ENCODE measurements around the gene SLC25A47. TPM values are rescaled to one million over a fixed set of nuclear protein-coding genes. Genes with fewer than 3 reads are reported as not detected.

The SLC25A47 gene
- total and polyA plus RNA-seq, 2 donors (not counting 3 experiments of a cell fraction or from before 2014, with no cell fraction given): not detected

- dilution Hi-C loops (cut with MboI; ENCODE audit: extremely low pct_ligation_motif_present, low sequenced_read_pairs): no loop called here
- no peaks in the 10 kb centered on the region for H3K4me1 ChIP-seq (ENCODE audit: control insufficient read depth, extremely low read depth, insufficient read depth, low read length)
- FAIRE-seq (no peak), DNase-seq (ENCODE audit: low read depth, low spot score) (no peak)
- no peak overlapping the region for H3K27ac ChIP-seq (ENCODE audit: insufficient read depth, low read depth, low read length)
- no peaks in the 10 kb centered on the region for H3K79me2 ChIP-seq (ENCODE audit: control insufficient read depth, insufficient read depth, low read length)
- H3K9ac ChIP-seq (replicated peaks; ENCODE audit: extremely low read depth, insufficient read depth, low read length): no peak overlapping the region
- no peaks in the 10 kb centered on the region for H4K20me1 ChIP-seq (replicated peaks; ENCODE audit: control insufficient read depth, extremely low read depth, insufficient read depth, low read length)
- intact Hi-C loops (cut with micrococcal nuclease): no loop called here
- H3K9me3 ChIP-seq (replicated peaks; ENCODE audit: control insufficient read depth, insufficient read depth, low read length): no peaks in the 10 kb centered on the region
- no peak overlapping the region for H3K4me3 ChIP-seq (replicated peaks in 1 of 3; ENCODE audit: insufficient read depth in 1 of 3, low read depth in 1 of 3, low read length in 3 of 3)
- no peak overlapping the region for H3K4me2 ChIP-seq (ENCODE audit: insufficient read depth, low read length)
- no peaks in the 10 kb centered on the region for H3K9me1 ChIP-seq (replicated peaks; ENCODE audit: control insufficient read depth, extremely low read depth, insufficient read depth, low read length)
- POLR2A ChIA-PET: no interaction called here
- CTCF ChIA-PET: interaction anchor here (1.4 kb wide), 1 partner anchor 43 kb away, joined by 4 read pairs; no protein-coding TSS in a partner anchor
- H3K36me3 ChIP-seq (ENCODE audit: control insufficient read depth in 2 of 2, extremely low read depth in 1 of 2, insufficient read depth in 2 of 2, low read length in 2 of 2): peaks cover 25 to 47% of the 10 kb centered on the region in 2 experiments
- H2AFZ ChIP-seq (ENCODE audit: low read depth, low read length): no peak overlapping the region
- TF ChIP-seq POLR2AphosphoS5 (IDR thresholded peaks at IDR 0.05; ENCODE audit: insufficient read depth, low read depth, low read length) (no peak), JUN (IDR thresholded peaks at IDR 0.05; ENCODE audit: borderline replicate concordance, insufficient read depth, insufficient read length, low read depth) (no peak), GATA2 (IDR thresholded peaks at IDR 0.05; ENCODE audit: insufficient read depth, insufficient read length, low read depth, low read length) (no peak), FOS (IDR thresholded peaks at IDR 0.05; ENCODE audit: borderline replicate concordance, insufficient read depth, low read length) (no peak), MAX (IDR thresholded peaks at IDR 0.05; ENCODE audit: insufficient read depth, insufficient read length) (no peak)
- no peaks in the 10 kb centered on the region for H3K27me3 ChIP-seq (ENCODE audit: control insufficient read depth in 2 of 2, insufficient read depth in 2 of 2, low read length in 2 of 2)
- BruUV-seq (replicated peaks): no TSS peak
Measured at GRCh38 chr14:100334904-100335303, 11.8 kb downstream of the SLC25A47 start.

GRCh38 chr14:100336618-100337530, 13.7 kb downstream of the SLC25A47 start:
- no peak for TF ChIP-seq POLR2AphosphoS5 (IDR thresholded peaks at IDR 0.05; ENCODE audit: insufficient read depth, low read depth, low read length)
- TF ChIP-seq CTCF (IDR thresholded peaks at IDR 0.05; ENCODE audit: extremely low read depth in 1 of 2, insufficient read depth in 1 of 2, low read depth in 1 of 2, low read length in 2 of 2): no peak
- no peak for TF ChIP-seq FOS (IDR thresholded peaks at IDR 0.05; ENCODE audit: borderline replicate concordance, insufficient read depth, low read length)
- no peak for TF ChIP-seq JUN (IDR thresholded peaks at IDR 0.05; ENCODE audit: borderline replicate concordance, insufficient read depth, insufficient read length, low read depth)
- no peak for TF ChIP-seq MAX (IDR thresholded peaks at IDR 0.05; ENCODE audit: insufficient read depth, insufficient read length)
- TF ChIP-seq EZH2 (IDR thresholded peaks at IDR 0.05; ENCODE audit: borderline replicate concordance, low read depth, low read length, severe bottlenecking): no peak
- TF ChIP-seq POLR2A (IDR thresholded peaks at IDR 0.05; ENCODE audit: low read depth, low read length): no peak
- TF ChIP-seq MYC (IDR thresholded peaks at IDR 0.05; ENCODE audit: low read depth, low read length): no peak
- no peak for TF ChIP-seq GATA2 (IDR thresholded peaks at IDR 0.05; ENCODE audit: insufficient read depth, insufficient read length, low read depth, low read length)
- Histone ChIP-seq H2AFZ (ENCODE audit: low read depth, low read length) (no peak overlapping the region), H3K9me1 (replicated peaks; ENCODE audit: control insufficient read depth, extremely low read depth, insufficient read depth, low read length) (no peaks in the 10 kb centered on the region), H3K4me1 (ENCODE audit: control insufficient read depth, extremely low read depth, insufficient read depth, low read length) (peaks cover 14% of the 10 kb centered on the region), H3K36me3 (ENCODE audit: control insufficient read depth in 2 of 2, extremely low read depth in 1 of 2, insufficient read depth in 2 of 2, low read length in 2 of 2) (peaks cover 26 to 55% of the 10 kb centered on the region in 2 experiments), H3K79me2 (ENCODE audit: control insufficient read depth, insufficient read depth, low read length) (no peaks in the 10 kb centered on the region), H3K4me3 (replicated peaks in 1 of 3; ENCODE audit: insufficient read depth in 1 of 3, low read depth in 1 of 3, low read length in 3 of 3) (no peak overlapping the region), H3K27me3 (ENCODE audit: control insufficient read depth in 2 of 2, insufficient read depth in 2 of 2, low read length in 2 of 2) (no peaks in the 10 kb centered on the region), H3K9ac (replicated peaks; ENCODE audit: extremely low read depth, insufficient read depth, low read length) (no peak overlapping the region), H3K4me2 (ENCODE audit: insufficient read depth, low read length) (no peak overlapping the region), H3K27ac (ENCODE audit: insufficient read depth, low read depth, low read length) (no peak overlapping the region), H4K20me1 (replicated peaks; ENCODE audit: control insufficient read depth, extremely low read depth, insufficient read depth, low read length) (no peaks in the 10 kb centered on the region), H3K9me3 (replicated peaks; ENCODE audit: control insufficient read depth, insufficient read depth, low read length) (no peaks in the 10 kb centered on the region)
- ChIA-PET CTCF (no interaction called here), POLR2A (no interaction called here)
- BruUV-seq (replicated peaks): no TSS peak
- FAIRE-seq (no peak), DNase-seq (ENCODE audit: low read depth, low spot score) (no peak)
- intact Hi-C loops (cut with micrococcal nuclease): no loop called here
- dilution Hi-C loops (cut with MboI; ENCODE audit: extremely low pct_ligation_motif_present, low sequenced_read_pairs): no loop called here
